ENCODE measurements around the gene ID4.

GRCh38 chr6:19803331-19804204 lies 33.6 kb upstream of the ID4 start:
- TF ChIP-seq EP300 (IDR thresholded peaks at IDR 0.05; ENCODE audit: low read depth) (no peak), CTCF (IDR thresholded peaks at IDR 0.05) (no peak), POLR2A (IDR thresholded peaks at IDR 0.05) (no peak)
